Motor neuron (in vitro differentiated cells): Measurements from ENCODE around the gene MRPL11. TPM values are rescaled to one million over a fixed set of nuclear protein-coding genes. Genes with fewer than 3 reads are reported as not detected.
A peak's percentile ranks its signal among the peaks of the same experiment; 100 is the strongest.
"Not testable (repeated sequence)": the region's sequence is repeated elsewhere in the genome, so short reads cannot be mapped to it uniquely, and the experiment has no call there.

ENCODE experiments used
- ATAC-seq, 8 experiments: fragments of 200-7000 bp; cut with Tn5 transposase; replicated peaks in 6 of 8; 2 replicates each; pipeline ENCODE4 v1.8.0; 2021; ENCODE audit warnings: mild to moderate bottlenecking in 8 of 8, moderate library complexity in 8 of 8
- H3K27ac ChIP-seq, 2 donors: fragments of 250-450 bp; sonication (Bioruptor Pico); 2 replicates each; pipeline ENCODE4 v1.9.0; 2021; ENCODE audit warnings: antibody characterized with exemption in 2 of 2, mild to moderate bottlenecking in 2 of 2, moderate library complexity in 1 of 2
- H3K4me1 ChIP-seq, 2 donors: fragments of 250-450 bp; sonication (Bioruptor Pico); replicated peaks in 1 of 2; 2 replicates each; pipeline ENCODE4 v1.6.1; 2021; ENCODE audit warnings: antibody characterized with exemption in 2 of 2, mild to moderate bottlenecking in 2 of 2, moderate library complexity in 1 of 2
- H3K4me3 ChIP-seq, 5 donors: fragments of 250-450 bp; sonication (Bioruptor Pico); 2 replicates each; pipeline ENCODE4 v1.9.0; 2021; ENCODE audit warnings: antibody characterized with exemption in 5 of 5, mild to moderate bottlenecking in 5 of 5, moderate library complexity in 4 of 5
- WGBS, 10 experiments: fragments of 450-650 bp; shearing (Covaris generic); methylation state at CpG; one replicate each; pipeline ENCODE4 v1.0.0; 2022; 5-methylcytosine and 5-hydroxymethylcytosine counted together
- in situ Hi-C, 9 experiments: fragments of 400-800 bp; cut with MboI; loops; one replicate each; pipeline ENCODE4 v1.15.0; 2021; ENCODE audit warnings: low sequenced_read_pairs in 9 of 9, low pct_unique_long_range_greater_than_20kb in 2 of 9; ENCODE audit not compliant: unreplicated experiment in 9 of 9
- total RNA-seq, 8 experiments: library from RNA; unstranded; fragments of 300-600 nt; gene quantifications; 2 replicates each; pipeline versions ENCODE4 v1.2.3 to v1.2.4, GENCODE V29; 2022

MRPL11 gene
- total RNA-seq, 8 experiments from 2014 or later: 19.5 to 66.0 (median 25.3) TPM

GRCh38 chr11:66440101-66440939 is 1.7 kb upstream of the MRPL11 start:
- H3K27ac ChIP-seq, ATAC-seq, H3K4me3 ChIP-seq, in situ Hi-C loops, H3K4me1 ChIP-seq: not testable (repeated sequence)
- 40 to 90% (median 80%) methylated on average over 1 to 6 of the region's 29 CpGs; no CpG with 5 or more reads in 5 of the 10 experiments for WGBS, 10 experiments

- 0 to 14% (median 8%) methylated on average over 1 to 5 of the region's 12 CpGs; no CpG with 5 or more reads in 4 of the 10 experiments for WGBS, 10 experiments
- Histone ChIP-seq H3K4me3 (peak overlapping the region; percentile 75 to 81 (median 77)), H3K4me1 (peaks cover 5% of the 10 kb centered on the region in 2 donors), H3K27ac (peak overlapping the region; percentile 69 to 92)
- in situ Hi-C loops: no loop called here
- peak in 2 of 8 experiments; percentile 3 to 5 for ATAC-seq
Observed at GRCh38 chr11:66437979-66438503, 607 bp downstream of the MRPL11 start.

DNA sequence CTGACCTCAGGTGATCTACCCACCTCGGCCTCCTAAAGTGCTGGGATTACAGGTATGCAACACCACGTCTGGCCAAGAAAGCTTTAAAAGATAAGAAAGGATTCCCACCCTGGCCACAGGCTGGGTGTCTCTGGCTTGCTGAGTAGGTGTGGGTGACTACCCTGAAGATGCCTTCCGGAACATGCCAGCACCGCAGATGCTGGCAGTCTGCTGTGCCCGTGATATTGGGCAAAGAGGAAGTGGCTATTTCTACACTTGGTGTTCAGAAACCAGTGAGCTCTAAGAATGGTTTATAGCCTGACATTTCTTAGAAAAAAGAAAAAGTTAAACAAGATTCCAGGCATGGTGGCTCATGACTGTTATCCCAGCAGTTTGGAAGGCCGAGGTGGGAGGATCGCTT is 6.1 kb downstream of the MRPL11 start:
- Histone ChIP-seq H3K4me3 (no peak overlapping the region), H3K27ac (no peak overlapping the region), H3K4me1 (peaks cover under 1% of the 10 kb centered on the region in 2 donors)
- in situ Hi-C loops: no loop called here
- no peak for ATAC-seq
- WGBS, 10 experiments: 75 to 100% (median 97%) methylated on average over 2 to 6 of the region's 7 CpGs; no CpG with 5 or more reads in 1 of the 10 experiments

DNA sequence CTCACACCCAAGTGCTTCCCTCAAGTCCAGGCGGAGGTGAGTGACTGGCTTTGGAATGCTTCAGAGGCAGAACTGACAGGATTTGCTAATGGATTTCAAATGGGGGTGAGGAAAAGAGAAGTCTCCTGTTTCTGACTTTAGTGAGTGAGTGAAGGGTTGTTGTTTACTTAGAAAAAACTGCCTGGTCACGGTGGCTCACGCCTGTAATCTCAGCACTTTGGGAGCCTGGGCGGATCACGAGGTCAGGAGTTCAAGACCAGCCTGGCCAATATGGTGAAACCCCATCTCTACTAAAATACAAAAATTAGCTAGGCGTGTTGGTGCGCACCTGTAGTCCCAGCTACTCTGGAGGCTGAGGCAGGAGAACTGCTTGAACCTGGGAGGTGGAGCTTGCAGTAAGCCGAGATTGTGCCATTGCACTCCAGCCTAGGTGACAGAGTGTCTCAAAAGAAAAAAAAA is 6.7 kb downstream of the MRPL11 start:
- H3K4me3 ChIP-seq, H3K4me1 ChIP-seq, ATAC-seq, H3K27ac ChIP-seq, in situ Hi-C loops: not testable (repeated sequence)
- WGBS, 10 experiments: 67 to 100% (median 90%) methylated on average over 1 to 7 of the region's 8 CpGs; no CpG with 5 or more reads in 2 of the 10 experiments

DNA sequence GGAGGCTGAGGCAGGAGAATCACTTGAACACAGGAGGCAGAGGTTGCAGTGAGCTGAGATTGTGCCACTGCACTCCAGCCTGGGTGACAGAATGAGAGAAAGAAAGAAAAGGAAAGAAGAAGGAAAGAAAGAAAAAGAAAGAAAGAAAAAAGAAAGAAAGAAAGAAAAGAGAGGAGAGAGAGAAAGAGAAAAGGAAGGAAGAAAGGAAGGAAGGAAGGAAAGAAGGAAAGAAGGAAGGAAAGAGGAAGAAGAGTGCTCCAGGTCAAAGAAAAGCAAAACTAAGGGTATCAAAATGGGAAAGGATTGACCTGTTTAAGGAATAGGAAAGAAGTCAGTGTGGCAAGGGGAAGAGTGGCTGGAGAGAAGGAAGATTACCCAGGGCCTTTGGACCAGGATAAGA is 7.4 kb downstream of the MRPL11 start:
- ATAC-seq, H3K27ac ChIP-seq, in situ Hi-C loops, H3K4me3 ChIP-seq, H3K4me1 ChIP-seq: not testable (repeated sequence)

- Histone ChIP-seq H3K4me1 (no peaks in the 10 kb centered on the region), H3K27ac (no peak overlapping the region), H3K4me3 (no peak overlapping the region)
- ATAC-seq: peak; percentile 86 to 98 (median 90)
- in situ Hi-C loops: no loop called here
- 16 to 60% (median 26%) methylated on average over 1 to 8 of the region's 9 CpGs; no CpG with 5 or more reads in 1 of the 10 experiments for WGBS, 10 experiments
Observed at GRCh38 chr11:66429983-66430602, 8.6 kb downstream of the MRPL11 start.

- H3K4me3 ChIP-seq: no peak overlapping the region
- ATAC-seq: no peak
- H3K27ac ChIP-seq: no peak overlapping the region
- 26 to 84% (median 76%) methylated on average over 1 to 2 of the region's 2 CpGs; no CpG with 5 or more reads in 4 of the 10 experiments for WGBS, 10 experiments
- H3K4me1 ChIP-seq: peaks cover 0 to under 1% of the 10 kb centered on the region in 2 donors
- in situ Hi-C loops: no loop called here
Observed at GRCh38 chr11:66428933-66429332, 9.7 kb downstream of the MRPL11 start.

DNA sequence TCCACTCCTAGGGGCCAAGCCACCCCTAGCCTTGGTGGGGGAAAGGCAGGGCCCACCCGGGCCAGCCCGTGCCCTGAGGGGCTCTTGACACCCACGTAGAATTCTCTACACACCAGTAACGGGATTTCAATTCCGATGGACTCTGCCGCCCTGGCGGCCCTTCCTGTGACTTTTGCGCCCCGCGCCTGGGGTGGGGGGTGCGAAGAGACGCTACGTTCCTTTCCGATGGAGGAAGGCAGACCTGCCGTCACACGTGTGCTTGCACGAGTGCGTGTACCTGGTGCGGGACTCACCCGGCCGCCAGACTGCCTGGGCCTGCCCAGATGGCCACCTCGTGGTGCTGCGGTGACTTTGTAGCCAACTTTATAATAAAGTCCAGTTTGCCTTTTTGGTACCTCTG is 12.3 kb downstream of the MRPL11 start:
- H3K4me3 ChIP-seq: no peak overlapping the region
- peaks cover 0 to 8% of the 10 kb centered on the region in 2 donors for H3K4me1 ChIP-seq
- WGBS, 10 experiments: 64 to 100% (median 77%) methylated on average over 1 to 8 of the region's 23 CpGs; no CpG with 5 or more reads in 4 of the 10 experiments
- H3K27ac ChIP-seq: no peak overlapping the region
- no peak for ATAC-seq
- in situ Hi-C loops: no loop called here

GRCh38 chr11:66421492-66422205 is 17.0 kb downstream of the MRPL11 start:
- H3K4me3 ChIP-seq: peak overlapping the region; percentile 28 to 40 (median 34)
- peak in 6 of 8 experiments; percentile 0 to 97 (median 46) for ATAC-seq
- H3K4me1 ChIP-seq: peaks cover 24 to 37% of the 10 kb centered on the region in 2 donors
- in situ Hi-C loops: loop anchor here in 3 of 9 experiments (25.0 kb wide), 2 partner anchors 266 to 416 kb away; partner anchors contain the start of genes RBM4B (in 3 of the 3) and RCE1 (in 1 of the 3)
- H3K27ac ChIP-seq: no peak overlapping the region
- 0 to 25% (median 16%) methylated on average over 4 to 27 of the region's 38 CpGs; no CpG with 5 or more reads in 5 of the 10 experiments for WGBS, 10 experiments

- in situ Hi-C loops: loop anchor here in 3 of 9 experiments (25.0 kb wide), 2 partner anchors 266 to 416 kb away; partner anchors contain the start of genes RBM4B (in 3 of the 3) and RCE1 (in 1 of the 3)
- Histone ChIP-seq H3K4me3 (peak within 1 kb of the TSS; percentile 28 to 40 (median 34)), H3K27ac (no peak within 1 kb of the TSS), H3K4me1 (peaks cover 24 to 40% of the 10 kb centered on the region in 2 donors)
- ATAC-seq: peak in 5 of 8 experiments; percentile 63 to 73 (median 69)
- WGBS, 10 experiments: 0 to 7% (median 0%) methylated on average over 1 to 16 of the region's 71 CpGs; no CpG with 5 or more reads in 5 of the 10 experiments
Observed at GRCh38 chr11:66420671-66421476, 17.8 kb downstream of the MRPL11 start, which contains the start of gene NPAS4. Gene NPAS4, plus strand, starts transcription at chr11:66421035. Its CDS starts 145 bp downstream, at chr11:66421180.

DNA sequence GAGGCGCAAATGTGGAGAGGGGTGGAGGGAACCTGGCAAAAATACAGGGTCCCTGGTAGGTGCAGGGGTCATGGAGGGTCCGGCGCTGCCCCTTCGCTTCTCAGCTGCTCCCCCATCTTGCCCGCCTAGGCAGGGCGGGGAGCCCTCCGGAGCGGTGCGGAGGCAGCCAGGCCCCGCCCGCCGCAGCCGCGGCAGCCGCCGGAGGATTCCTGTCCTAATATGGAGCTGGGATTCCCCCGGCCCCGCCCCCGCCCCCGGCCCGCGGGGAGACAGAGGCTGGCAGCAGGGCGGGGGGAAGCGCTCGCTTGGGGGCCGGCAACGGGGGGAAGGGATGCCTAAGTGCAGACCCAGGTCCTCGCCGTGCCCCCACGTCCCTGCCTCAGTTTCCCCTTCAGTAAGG is 18.8 kb downstream of the MRPL11 start:
- peak overlapping the region; percentile 28 to 40 (median 34) for H3K4me3 ChIP-seq
- in situ Hi-C loops: loop anchor here in 3 of 9 experiments (25.0 kb wide), 2 partner anchors 267 to 417 kb away; partner anchors contain the start of genes RBM4B (in 3 of the 3) and RCE1 (in 1 of the 3)
- ATAC-seq: peak in 5 of 8 experiments; percentile 25 to 43 (median 37)
- H3K27ac ChIP-seq: no peak overlapping the region
- peaks cover 24 to 40% of the 10 kb centered on the region in 2 donors for H3K4me1 ChIP-seq
- 0 to 22% (median 10%) methylated on average over 1 to 3 of the region's 30 CpGs; no CpG with 5 or more reads in 4 of the 10 experiments for WGBS, 10 experiments
